Astrocyte (in vitro differentiated cells and primary cell): Measurements from ENCODE around the gene TBATA.

Experiments
- EZH2 ChIP-seq: IDR thresholded peaks from 2 replicates; pipeline ENCODE4 v1.6.1; 2012; ENCODE audit warnings: mild to moderate bottlenecking, low read length, inconsistent platforms; ENCODE audit not compliant: insufficient read depth
- TF ChIP-seq, protein P1 (sequence below): IDR thresholded peaks from 2 replicates; pipeline ENCODE4 v1.5.1; 2011; ENCODE audit warnings: low read depth, mild to moderate bottlenecking, inconsistent platforms, low read length, moderate library complexity; ENCODE audit not compliant: insufficient read depth

DNA sequence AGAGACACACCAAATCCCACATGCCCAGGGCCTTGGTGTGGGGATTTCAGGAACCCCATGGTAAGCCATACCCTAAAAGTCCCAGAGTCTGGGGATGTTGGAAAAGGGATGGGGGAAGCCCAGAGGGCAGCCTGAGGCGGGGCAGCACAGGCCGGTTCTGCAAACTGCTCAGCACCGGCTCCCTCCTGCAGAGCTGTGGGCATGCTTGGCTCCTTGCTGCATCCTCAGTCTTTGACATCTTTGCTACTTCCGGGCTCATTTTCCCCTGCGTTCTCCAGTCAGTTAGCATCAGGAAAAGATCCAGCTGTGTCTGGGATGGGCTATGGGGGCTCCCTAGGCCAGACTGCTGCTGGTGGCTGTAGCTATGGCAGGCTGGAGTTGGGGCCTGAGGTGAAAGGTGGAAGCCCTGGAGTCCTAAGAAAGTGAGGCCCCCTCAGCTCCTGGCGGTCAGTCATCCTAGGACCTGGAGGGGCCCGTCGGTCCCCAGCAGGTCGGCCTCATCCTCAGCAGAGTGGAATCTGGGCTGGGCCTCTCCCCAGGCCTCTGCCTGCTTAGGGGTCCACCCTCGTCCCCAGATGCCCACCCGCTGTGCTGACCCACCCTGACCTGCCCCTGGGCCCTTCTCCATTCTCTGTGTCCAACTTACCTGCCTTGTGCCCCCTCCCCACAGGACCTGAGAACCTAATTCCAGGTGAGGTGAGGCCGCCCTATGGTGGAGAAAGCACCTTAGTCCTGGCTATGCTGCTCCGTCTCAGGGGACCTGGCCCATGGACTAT is 9.3 kb downstream of the TBATA start:
- TF ChIP-seq, protein P1, sequence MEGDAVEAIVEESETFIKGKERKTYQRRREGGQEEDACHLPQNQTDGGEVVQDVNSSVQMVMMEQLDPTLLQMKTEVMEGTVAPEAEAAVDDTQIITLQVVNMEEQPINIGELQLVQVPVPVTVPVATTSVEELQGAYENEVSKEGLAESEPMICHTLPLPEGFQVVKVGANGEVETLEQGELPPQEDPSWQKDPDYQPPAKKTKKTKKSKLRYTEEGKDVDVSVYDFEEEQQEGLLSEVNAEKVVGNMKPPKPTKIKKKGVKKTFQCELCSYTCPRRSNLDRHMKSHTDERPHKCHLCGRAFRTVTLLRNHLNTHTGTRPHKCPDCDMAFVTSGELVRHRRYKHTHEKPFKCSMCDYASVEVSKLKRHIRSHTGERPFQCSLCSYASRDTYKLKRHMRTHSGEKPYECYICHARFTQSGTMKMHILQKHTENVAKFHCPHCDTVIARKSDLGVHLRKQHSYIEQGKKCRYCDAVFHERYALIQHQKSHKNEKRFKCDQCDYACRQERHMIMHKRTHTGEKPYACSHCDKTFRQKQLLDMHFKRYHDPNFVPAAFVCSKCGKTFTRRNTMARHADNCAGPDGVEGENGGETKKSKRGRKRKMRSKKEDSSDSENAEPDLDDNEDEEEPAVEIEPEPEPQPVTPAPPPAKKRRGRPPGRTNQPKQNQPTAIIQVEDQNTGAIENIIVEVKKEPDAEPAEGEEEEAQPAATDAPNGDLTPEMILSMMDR = no peak
- TF ChIP-seq EZH2 = no peak
